Adipose tissue (tissue), 3 donors: ENCODE measurements around the gene UBE2J1. TPM values are rescaled to one million over a fixed set of nuclear protein-coding genes. Genes with fewer than 3 reads are reported as not detected.
"Not testable (repeated sequence)": the region's sequence is repeated elsewhere in the genome, so short reads cannot be mapped to it uniquely, and the experiment has no call there.

Experiments used
- H3K27ac ChIP-seq: one replicate; pipeline ENCODE4 v1.5.1; 2013; ENCODE audit warnings: low read depth, low read length
- WGBS, 3 donors: extraction: QIAGEN DNeasy Blood & Tissue Kit; methylation state at CpG; one replicate each; pipeline ENCODE4 v1.1.7; 2013; 5-methylcytosine and 5-hydroxymethylcytosine counted together
- polyA plus RNA-seq, 3 donors: library from polyadenylated mRNA; stranded (reverse); fragments of 200-250 nt; gene quantifications; one replicate each; pipeline ENCODE4 v1.2.3, GENCODE V29; 2013
- donor health status: healthy with polysubstance abuse.
- donor health status: Bipolar disorder and iron deficiency.
- donor health status: healthy.

UBE2J1 gene
- polyA plus RNA-seq, 3 donors, result 24.2 to 37.5 (median 26.0) TPM

DNA sequence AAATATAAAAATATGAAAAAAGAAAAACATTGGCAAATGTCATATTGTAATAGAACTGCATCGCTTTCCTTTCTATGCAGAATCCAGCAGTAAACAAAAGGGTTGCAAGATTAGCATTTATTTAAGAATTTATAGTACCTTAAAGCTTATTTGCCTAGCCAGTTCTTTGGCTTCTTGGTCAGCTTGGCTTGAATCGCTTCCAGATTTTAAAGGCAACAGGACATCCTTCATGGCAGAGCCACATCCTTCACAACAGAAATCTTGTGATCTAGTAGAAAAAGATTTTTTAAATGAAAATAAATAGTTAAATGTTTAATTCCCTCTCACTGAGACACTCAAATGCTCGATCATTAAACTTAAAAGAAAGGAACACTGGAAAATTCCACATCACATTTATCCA lies 17.4 kb downstream of the UBE2J1 start:
- WGBS, 3 donors, result 78 to 92% (median 81%) methylated on average over 3 of the region's 3 CpGs
- no peak overlapping the region for H3K27ac ChIP-seq

DNA sequence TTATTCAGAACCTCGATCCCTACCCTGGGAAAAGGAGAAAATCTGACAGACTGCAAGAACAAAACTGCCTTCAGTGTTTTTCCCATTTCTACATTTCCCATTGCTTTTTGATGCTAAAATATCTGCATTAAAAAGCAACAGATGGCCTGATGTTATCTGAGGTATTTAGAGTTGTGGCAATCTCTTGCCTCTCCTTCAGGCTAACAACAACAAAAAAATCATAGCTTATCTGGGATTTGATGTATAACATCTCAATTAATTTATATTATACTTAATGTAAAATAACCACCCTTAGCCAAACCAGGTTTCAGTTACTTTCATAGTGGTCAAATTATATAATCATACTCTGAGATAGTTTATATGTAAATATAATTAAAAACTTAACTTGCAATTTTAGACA lies 21.6 kb downstream of the UBE2J1 start:
- 90 to 100% (median 98%) methylated on average over 1 of the region's 1 CpG for WGBS, 3 donors
- no peak overlapping the region for H3K27ac ChIP-seq

DNA sequence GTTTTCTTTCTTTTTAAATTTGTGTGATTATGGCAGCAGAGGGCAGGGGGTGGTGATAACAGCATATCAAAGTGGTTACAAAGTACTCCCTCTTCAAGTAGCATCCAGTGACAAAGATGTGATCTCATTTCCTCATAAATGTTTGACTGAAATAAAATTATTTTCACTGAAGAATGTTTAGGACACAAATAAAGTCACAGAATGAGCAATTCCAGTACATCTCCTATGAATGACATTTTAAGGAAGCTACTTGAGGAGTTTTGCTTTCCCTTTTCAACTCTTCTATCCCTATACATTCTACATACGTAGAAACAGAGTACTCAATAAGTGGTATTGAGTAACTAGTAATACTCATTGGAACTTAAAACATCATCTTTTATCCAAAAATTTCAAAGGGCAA lies 23.5 kb downstream of the UBE2J1 start:
- 88 to 97% (median 94%) methylated on average over 1 of the region's 1 CpG for WGBS, 3 donors
- no peak overlapping the region for H3K27ac ChIP-seq

DNA sequence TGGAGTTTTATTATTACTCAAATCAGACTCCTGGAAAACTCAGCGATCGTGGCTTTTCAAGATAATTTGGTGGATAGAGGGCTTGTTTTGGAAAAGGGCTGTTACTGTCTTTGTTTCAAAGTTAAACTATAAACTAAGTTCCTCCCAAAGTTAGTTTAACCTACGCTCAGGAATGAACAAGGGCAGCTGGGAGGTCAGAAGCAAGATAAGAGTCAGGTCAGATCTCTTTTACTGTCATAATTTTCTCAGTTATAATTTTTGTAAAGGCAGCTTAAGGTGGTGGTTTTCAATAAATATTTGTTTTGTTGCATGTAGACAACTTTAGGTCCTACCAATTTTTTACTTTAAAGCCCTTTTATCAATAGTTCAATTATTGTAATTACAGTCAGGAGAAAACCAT lies 28.2 kb downstream of the UBE2J1 start:
- H3K27ac ChIP-seq, result no peak overlapping the region

DNA sequence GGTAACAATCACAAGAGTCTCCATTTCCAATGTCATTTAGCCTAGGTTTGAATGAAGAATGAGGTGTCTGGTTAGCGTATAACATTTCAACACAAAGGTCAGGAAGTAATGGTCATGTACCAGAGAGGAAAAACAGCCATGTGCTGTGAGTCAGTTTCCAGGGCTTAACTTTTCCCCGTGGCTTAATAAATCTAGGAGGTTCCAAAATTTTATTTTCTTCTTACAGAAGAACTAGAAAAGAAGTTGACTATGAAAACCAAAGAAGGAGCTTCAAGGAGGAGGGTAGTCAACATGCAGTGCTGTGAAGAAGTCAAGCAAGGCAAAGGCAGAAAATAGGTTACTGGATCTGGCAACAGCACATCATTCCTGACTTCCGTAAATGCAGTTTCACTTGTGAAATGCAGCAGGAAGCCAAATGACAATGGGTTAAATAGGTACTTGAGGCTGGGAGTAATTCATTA lies 29.0 kb downstream of the UBE2J1 start:
- WGBS, 3 donors, result 29 to 82% (median 33%) methylated on average over 3 of the region's 3 CpGs
- no peak overlapping the region for H3K27ac ChIP-seq

More for the DNA sequence above, 28.2 kb downstream of the UBE2J1 start:
- 70 to 89% (median 87%) methylated on average over 3 of the region's 3 CpGs for WGBS, 3 donors

DNA sequence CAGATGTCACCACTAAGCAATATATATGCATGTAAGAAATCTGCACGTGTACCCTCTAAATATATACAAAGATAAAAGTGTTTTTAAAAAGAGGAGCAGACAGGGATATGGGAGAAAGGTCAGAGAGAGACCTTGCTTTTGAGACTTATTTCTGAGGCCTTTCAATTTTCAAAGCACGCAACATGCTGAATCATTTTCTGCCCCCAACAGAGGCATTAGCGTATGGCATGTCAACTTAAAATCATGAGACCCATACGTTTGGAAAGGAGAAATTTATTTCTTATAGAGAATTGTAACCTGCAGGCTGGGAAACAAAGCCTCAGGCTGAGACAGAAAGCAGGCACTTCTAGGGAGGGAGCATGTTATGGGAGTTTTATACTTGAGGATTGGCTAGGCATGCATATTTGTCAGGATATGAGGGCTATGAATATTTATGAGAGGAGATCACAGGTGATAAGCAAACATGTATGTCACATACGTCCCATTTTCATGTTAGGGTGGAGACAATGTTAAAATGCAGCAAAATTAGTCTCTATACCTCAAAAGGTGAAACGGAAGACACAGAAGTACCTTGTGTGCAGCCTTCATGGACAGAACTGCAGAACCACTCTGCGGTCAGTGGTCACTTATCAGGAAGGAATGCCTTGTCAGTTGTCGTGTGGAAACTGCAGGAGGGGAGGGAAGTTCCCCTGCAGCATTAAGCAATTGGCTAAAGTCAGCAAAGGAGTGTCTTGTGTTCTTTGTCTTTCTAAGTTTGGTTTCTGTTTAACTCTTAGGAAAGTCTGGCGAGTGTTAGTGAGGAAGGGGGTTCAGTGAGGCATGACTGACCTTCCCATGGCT lies 31.2 kb downstream of the UBE2J1 start:
- no peak overlapping the region for H3K27ac ChIP-seq
- 57 to 78% (median 63%) methylated on average over 9 of the region's 9 CpGs for WGBS, 3 donors

DNA sequence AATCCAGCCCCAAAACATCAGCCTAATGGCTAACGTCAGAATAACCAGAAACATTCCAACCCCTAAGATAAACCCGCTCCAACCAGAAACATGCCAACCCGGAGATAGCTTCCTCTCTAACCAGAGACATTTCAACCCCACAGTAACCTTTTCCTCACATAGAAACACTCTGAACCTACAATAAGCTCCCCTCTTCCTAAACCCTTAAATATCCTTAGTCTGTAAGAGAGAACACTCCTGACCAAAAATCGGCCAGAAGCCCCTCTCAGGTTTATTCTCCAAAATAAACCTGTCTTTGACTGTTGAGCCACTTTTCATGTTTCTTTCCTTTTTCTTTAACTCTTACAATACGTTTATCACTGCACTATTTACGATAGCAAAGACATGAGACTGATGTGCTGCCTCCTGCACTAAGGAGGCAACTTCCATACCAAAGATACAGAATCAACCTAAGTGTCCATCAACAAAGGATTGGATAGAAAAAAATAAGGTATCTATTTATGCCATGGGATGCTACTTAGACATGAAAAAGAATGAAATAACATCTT lies 32.4 kb downstream of the UBE2J1 start:
- WGBS, 3 donors, result 92 to 95% (median 94%) methylated on average over 6 of the region's 6 CpGs
- no peak overlapping the region for H3K27ac ChIP-seq

DNA sequence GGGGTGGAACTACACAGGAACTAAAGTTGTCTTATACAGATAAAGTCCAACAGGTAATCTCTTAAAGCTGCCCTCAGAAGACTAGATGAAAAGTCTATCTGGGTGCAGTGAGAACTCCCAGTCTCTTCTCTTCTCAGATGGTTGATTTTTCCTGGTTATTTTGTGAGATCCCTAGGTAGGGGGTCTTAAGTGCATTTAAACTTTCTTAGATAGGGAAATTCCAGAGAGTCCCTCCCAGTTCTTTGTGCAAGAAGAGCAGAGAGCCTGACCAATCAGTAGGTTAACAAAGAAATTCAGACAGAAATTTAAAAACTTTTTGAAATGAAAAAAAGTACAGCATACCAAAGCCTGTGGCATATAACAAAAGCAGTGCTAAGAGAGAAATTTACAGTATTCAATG lies 35.5 kb downstream of the UBE2J1 start:
- no peak overlapping the region for H3K27ac ChIP-seq

DNA sequence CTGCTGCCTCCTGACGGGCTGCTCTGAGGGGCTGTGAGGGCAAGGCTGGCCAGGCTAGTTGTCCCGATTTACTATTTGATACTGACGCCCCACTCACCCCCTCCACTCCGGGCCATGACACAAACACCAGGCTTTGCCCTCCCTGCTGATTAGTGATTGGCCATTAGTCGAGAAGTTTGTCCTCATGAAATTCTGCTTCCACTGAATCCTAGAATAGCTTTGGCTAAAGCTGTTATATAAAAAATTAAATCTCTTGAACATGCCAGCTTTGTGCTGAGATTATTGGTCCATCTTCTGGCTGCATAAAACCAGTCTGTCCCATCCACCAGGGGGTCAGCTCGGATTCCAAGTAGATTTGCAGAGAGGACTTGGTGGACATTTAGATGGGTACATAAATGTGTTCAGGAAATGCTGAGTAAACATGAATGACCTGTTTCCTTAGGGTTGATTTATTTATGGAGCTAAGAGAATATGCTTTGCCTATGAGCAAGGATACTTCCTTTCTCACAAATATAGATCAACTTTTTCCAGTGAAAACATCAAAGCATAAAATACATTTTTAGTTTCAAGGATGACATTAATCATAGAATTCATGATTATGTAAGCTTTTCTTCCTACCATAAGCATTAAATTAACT lies 37.2 kb downstream of the UBE2J1 start, which contains the start of gene GABRR2:
Gene GABRR2, minus strand, starts transcription at position 51 of the 637 bp plus-strand sequence. CDS start 134 bp downstream, outside the sequence.
- 83 to 91% (median 91%) methylated on average over 6 of the region's 6 CpGs for WGBS, 3 donors

DNA sequence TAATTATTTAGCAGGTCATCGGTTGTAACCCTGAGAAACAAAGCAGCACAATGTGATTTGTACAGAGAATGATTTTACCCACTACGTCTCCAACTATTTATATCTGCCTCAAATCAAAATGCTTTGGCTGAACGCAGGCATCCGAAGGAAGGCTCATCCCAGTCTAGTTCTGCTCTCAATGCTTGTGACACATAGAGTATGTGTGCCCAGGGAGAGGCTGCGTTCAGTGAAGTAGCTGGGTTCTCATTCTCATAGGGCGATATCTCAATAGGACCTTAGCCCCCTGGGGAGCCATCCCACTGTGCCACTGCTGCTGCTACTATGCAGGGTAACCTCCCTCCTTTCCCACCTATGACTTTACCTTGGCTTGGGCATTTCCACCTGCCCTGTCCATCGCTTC lies 37.8 kb downstream of the UBE2J1 start:
- 88 to 93% (median 92%) methylated on average over 7 of the region's 7 CpGs for WGBS, 3 donors
- no peak overlapping the region for H3K27ac ChIP-seq

More for the DNA sequence above, 37.2 kb downstream of the UBE2J1 start, which contains the start of gene GABRR2:
- H3K27ac ChIP-seq, result no peak within 1 kb of the TSS

DNA sequence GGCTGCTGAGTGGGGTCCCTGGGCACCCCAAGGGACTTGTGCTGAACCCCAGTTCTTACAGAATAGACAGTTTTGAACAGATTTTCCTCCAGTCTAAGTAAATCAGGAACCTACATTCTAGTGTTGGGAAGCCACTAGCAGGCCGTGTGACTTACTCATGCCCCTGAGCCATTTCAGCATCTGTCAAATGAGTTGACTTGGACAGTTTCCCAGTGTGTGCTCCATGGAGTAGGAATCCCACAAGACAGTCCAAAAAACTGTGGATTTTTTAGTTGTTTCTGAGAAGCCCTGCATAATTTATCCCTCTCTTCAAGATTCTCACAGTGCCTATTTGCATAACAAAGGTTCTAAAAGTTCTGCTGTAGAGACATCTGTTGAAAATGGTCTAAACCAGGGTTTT lies 39.5 kb downstream of the UBE2J1 start:
- no peak overlapping the region for H3K27ac ChIP-seq
- WGBS, 3 donors, result 16 to 47% (median 17%) methylated on average over 1 of the region's 1 CpG

DNA sequence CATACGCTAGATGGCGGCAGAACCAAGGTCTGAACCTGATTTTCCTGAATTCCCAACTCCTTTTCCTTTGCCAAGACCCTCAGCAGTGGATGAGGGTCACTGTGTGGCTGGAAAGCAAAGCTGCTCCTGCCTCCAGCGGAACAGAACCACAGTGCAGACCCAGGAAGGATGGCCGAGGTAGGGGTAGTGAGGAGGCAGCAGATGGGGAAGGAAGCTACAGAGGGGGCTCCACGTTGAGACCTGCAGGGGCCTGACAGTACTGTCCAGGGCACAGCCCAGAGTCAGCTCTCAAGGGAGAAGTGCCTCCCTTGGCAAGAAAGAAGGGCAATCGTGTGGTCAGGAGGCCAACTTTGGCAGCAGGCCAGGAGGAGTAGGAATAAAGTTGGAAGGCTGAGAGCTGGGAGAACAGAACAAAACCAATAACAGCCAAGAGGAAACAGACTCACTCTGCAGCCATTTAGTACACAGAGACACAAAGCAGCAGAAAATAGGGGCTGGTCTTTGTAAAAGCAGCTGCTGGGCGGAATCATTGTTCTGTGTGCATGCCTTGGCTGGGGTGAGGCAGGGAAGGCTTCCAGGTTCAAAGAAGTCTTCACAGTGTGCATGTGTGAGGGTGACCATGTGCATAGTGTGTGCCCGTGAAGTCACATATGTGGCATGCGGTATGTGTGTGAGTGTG lies 40.5 kb downstream of the UBE2J1 start:
- no peak overlapping the region for H3K27ac ChIP-seq
- WGBS, 3 donors, result 24 to 33% (median 25%) methylated on average over 9 of the region's 9 CpGs

DNA sequence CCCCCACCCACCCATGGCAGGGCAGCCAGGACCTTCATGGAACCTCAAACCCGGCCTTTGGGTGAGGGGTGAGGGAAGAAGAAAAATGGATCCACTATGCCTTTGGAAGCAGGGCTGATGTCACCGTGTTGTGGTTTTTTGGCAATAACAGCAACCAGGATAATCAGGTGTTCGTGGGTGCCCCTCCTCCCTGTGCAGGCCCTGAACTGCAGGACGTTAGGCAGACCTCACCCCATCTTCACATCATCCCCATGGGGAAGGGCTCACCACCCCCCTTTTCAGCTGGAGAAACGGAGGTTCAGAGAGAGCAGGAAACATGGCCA lies 41.0 kb downstream of the UBE2J1 start:
- H3K27ac ChIP-seq, result no peak overlapping the region
- 20 to 37% (median 26%) methylated on average over 5 of the region's 5 CpGs for WGBS, 3 donors

DNA sequence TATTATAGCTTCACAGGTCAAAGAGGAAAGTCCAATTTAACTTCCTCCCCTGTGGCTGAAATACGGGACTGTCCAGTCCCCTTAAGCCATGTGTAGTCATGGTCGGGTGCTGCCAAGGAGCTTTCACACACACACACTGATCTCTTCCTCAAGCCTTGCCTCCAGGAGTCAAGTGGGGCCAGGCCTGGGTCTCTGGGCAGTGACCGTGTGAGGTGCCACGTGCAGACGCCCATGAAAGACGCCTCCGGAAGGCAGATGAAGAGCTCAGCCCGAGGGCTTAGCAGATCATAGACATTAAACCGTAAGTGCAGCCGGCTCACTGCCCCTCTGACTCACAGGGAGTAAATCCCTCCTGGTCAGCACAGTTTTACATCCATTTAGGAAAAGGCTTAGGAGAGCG lies 41.6 kb downstream of the UBE2J1 start:
- WGBS, 3 donors, result 53 to 65% (median 64%) methylated on average over 11 of the region's 11 CpGs
- H3K27ac ChIP-seq, result no peak overlapping the region

DNA sequence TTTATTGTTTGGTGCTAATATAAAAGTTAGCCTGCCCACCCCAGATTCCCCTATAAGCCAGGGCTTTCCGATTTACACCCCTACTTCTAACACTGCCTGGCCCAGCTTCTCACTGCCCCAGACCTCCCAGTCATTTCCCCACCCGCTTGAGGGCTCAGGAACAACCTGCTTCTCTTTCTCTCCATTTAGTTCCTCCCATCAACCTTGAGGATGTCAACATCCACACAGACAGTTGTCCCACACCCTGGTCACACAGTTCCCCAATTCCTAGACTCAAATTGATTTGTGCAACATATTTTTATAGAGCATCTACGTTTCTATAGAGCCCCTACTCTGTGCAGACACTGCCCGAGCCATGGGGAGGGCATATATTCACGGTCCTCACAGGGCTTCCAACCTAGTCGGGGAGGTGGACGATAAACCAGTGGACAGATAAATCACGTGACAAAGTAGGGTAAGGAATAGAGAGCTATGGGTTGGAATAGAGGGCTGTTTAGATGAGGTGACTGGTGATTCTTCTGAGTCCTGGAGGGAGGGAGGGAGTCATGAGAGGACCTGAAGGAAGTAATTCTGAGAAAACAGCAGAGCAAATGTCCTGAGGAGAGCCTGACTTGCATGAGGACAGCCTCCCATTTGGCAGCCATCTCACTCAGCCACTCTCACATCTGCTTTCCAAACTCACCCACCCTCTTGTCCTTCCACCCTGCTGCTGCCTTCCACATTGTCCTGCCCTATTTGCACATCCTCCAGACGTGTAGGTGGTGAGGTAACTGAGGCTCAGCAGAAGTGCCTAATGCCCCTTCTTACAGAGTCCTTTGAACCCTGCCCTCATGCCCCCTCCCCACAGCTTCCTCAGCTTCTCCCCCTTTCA lies 43.8 kb downstream of the UBE2J1 start:
- no peak overlapping the region for H3K27ac ChIP-seq
- whole genome bisulfite sequencing, 3 donors, result 67 to 71% (median 70%) methylated on average over 9 of the region's 9 CpGs

DNA sequence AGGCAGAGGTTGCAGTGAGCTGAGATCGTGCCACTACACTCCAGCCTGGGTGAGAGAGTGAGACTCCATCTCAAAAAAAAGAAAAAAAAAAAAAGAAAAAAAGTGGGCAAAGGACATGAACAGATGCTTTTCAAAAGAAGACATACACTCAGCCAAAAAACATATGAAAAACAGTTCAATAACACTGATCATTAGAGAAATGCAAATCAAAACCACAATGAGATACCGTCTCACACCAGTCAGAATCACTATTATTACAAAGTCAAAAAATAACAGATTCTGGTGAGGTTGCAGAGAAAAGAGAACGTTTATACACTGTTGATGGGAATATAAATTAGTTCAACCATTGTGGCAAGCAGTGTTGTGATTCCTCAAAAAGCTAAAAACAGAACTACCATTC lies 48.0 kb downstream of the UBE2J1 start:
- H3K27ac ChIP-seq, result not testable (repeated sequence)
- 79 to 89% (median 83%) methylated on average over 3 of the region's 3 CpGs for WGBS, 3 donors

DNA sequence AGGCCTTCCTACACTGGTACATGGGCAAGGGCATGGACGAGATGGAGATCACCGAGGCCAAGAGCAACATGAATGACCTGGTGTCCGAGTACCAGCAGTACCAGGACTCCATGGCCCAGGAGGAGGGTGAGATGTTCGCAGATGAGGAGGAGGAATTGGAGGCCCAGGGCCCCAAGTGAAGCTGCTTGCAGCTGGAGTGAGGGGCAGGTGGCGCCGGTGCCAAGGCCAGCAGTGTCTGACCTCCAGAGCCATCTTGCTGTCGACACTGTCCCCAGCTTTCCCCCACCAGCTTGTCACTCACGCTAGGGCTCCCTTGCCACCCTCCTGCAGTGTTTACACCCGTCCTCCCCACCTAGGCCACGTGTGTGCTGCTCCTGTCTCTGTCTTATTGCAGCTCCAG lies 49.6 kb downstream of the UBE2J1 start:
- 91 to 93% (median 92%) methylated on average over 10 of the region's 10 CpGs for WGBS, 3 donors
- H3K27ac ChIP-seq, result no peak overlapping the region

DNA sequence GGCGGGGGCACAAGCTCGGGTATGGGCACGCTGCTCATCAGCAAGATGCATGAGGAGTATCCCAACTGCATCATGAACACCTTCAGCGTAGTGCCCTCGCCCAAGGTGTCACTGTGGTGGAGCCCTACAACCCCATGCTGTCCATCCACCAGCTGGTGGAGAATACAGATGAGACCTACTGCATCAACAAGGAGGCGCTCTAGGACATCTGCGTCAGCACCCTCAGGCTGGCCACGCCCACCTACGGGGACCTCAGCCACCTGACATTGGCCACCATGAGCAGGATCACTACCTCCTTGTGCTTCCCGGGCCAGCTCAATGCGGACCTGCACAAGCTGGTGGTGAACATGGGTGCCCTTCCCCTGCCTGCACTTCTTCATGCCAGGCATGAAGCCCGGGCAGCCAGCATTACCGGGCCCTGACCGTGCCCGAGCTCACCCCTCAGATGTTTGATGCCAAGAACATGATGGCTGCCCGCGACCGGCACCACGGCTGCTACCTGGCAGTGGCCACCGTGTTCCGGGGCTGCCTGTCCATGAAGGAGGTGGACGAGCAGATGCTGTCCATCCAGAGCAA lies 50.2 kb downstream of the UBE2J1 start:
- H3K27ac ChIP-seq, result no peak overlapping the region

More for the DNA sequence above, 50.2 kb downstream of the UBE2J1 start:
- WGBS, 3 donors, result 92 to 93% (median 92%) methylated on average over 22 of the region's 22 CpGs
